Ascending aorta (tissue), 2 donors: Measurements from ENCODE around the gene AGAP3. TPM values are rescaled to one million over a fixed set of nuclear protein-coding genes. Genes with fewer than 3 reads are reported as not detected.
A peak's percentile ranks its signal among the peaks of the same experiment; 100 is the strongest.

ENCODE experiments used
- DNase-seq, 2 donors: peaks; one replicate each; pipeline ENCODE4 v3.0.0-alpha.2; 2019; ENCODE audit warnings: low spot score in 2 of 2
- H3K27ac ChIP-seq, 2 donors: fragments of 200-600 bp; sonication (generic); one replicate each; pipeline ENCODE4 v1.5.1; 2016 to 2017; ENCODE audit warnings: mild to moderate bottlenecking in 1 of 2
- H3K27me3 ChIP-seq: fragments of 200-600 bp; sonication (generic); one replicate; pipeline ENCODE4 v1.5.1; 2017
- H3K36me3 ChIP-seq, 2 donors: fragments of 200-600 bp; sonication (generic); one replicate each; pipeline ENCODE4 v1.5.1; 2016
- H3K4me1 ChIP-seq, 2 donors: fragments of 200-600 bp; sonication (generic); one replicate each; pipeline ENCODE4 v1.5.1; 2016 to 2017; ENCODE audit warnings: mild to moderate bottlenecking in 1 of 2
- H3K4me3 ChIP-seq, 2 donors: fragments of 200-600 bp; sonication (generic); one replicate each; pipeline ENCODE4 v1.5.1; 2016 to 2017; ENCODE audit warnings: mild to moderate bottlenecking in 1 of 2
- H3K9me3 ChIP-seq, 2 donors: fragments of 200-600 bp; sonication (generic); one replicate each; pipeline ENCODE4 v1.5.1; 2016
- CTCF ChIP-seq, 3 experiments: fragments of 200-600 bp in 2 of 3; fragments of 450-650 bp in 1 of 3; sonication (generic) in 2 of 3; IDR thresholded peaks; one replicate each; pipeline ENCODE4 v1.5.1; 2016 to 2019; ENCODE audit warnings: antibody characterized with exemption in 3 of 3, mild to moderate bottlenecking in 1 of 3, moderate library complexity in 1 of 3
- intact Hi-C: fragments of 100-400 bp; cut with DNase I; formaldehyde crosslinking; loops from one replicate; pipeline ENCODE4 v1.15.1; 2023
- total RNA-seq: library from RNA; depleted of rRNA; stranded (reverse); fragments of >200 nt; gene quantifications from one replicate; pipeline ENCODE4 v1.1.0, GENCODE V29; 2016

AGAP3 gene
- total RNA-seq, 1 donor from 2014 or later, result 82.6 TPM

- intact Hi-C loops, result loop anchor here (2.0 kb wide), 1 partner anchor 18 kb away; no protein-coding TSS in a partner anchor
- H3K27ac ChIP-seq, result no peak overlapping the region
These were observed 29.4 kb upstream of the AGAP3 start for GRCh38 chr7:151056666-151057505.

GRCh38 chr7:151057506-151057988, 28.7 kb upstream of the AGAP3 start, which contains the start of gene CDK5:
Gene CDK5, minus strand, starts transcription at chr7:151057897. Its CDS starts 49 bp downstream, at chr7:151057848.
- no peak for TF ChIP-seq CTCF (IDR thresholded peaks at IDR 0.05)

More at GRCh38 chr7:151056666-151057505, 29.4 kb upstream of the AGAP3 start:
- TF ChIP-seq CTCF (IDR thresholded peaks at IDR 0.05), result no peak
- Histone ChIP-seq H3K9me3 (no peaks in the 10 kb centered on the region), H3K4me1 (peaks cover 14 to 31% of the 10 kb centered on the region in 2 donors), H3K36me3 (no peaks in the 10 kb centered on the region), H3K27me3 (no peaks in the 10 kb centered on the region), H3K4me3 (peak overlapping the region; percentile 52 to 92)
- no peak for DNase-seq

GRCh38 chr7:151057989-151058780, 28.1 kb upstream of the AGAP3 start:
- intact Hi-C loops, result loop anchor here (1.0 to 2.0 kb wide), 2 partner anchors 19 to 30 kb away; partner anchors contain the start of gene ABCB8
- Histone ChIP-seq H3K4me3 (peak overlapping the region; percentile 92 to 95), H3K27me3 (no peaks in the 10 kb centered on the region)

More at GRCh38 chr7:151057506-151057988, 28.7 kb upstream of the AGAP3 start, which contains the start of gene CDK5:
- Histone ChIP-seq H3K36me3 (no peaks in the 10 kb centered on the region), H3K4me1 (peaks cover 21 to 38% of the 10 kb centered on the region in 2 donors), H3K4me3 (peak within 1 kb of the TSS; percentile 92 to 95), H3K27ac (peak within 1 kb of the TSS; percentile 85 to 95), H3K27me3 (no peaks in the 10 kb centered on the region), H3K9me3 (no peaks in the 10 kb centered on the region)
- intact Hi-C loops, result loop anchor here (2.0 kb wide), 1 partner anchor 19 kb away; no protein-coding TSS in a partner anchor
- no peak for DNase-seq

GRCh38 chr7:151058781-151059366, 27.4 kb upstream of the AGAP3 start:
- TF ChIP-seq CTCF (IDR thresholded peaks at IDR 0.05), result no peak
- Histone ChIP-seq H3K9me3 (no peaks in the 10 kb centered on the region), H3K27ac (peak overlapping the region; percentile 85 to 95), H3K4me3 (peak overlapping the region; percentile 92 to 95), H3K27me3 (no peaks in the 10 kb centered on the region), H3K4me1 (peaks cover 21 to 44% of the 10 kb centered on the region in 2 donors), H3K36me3 (no peaks in the 10 kb centered on the region)
- no peak for DNase-seq
- intact Hi-C loops, result loop anchor here (1.0 kb wide), 3 partner anchors 21 to 31 kb away; partner anchors contain the start of genes ABCB8 and FASTK

More at GRCh38 chr7:151057989-151058780, 28.1 kb upstream of the AGAP3 start:
- H3K4me1 ChIP-seq, result peaks cover 21 to 44% of the 10 kb centered on the region in 2 donors
- no peak for TF ChIP-seq CTCF (IDR thresholded peaks at IDR 0.05)
- H3K36me3 ChIP-seq, result no peaks in the 10 kb centered on the region
- peak overlapping the region; percentile 85 to 95 for H3K27ac ChIP-seq
- H3K9me3 ChIP-seq, result no peaks in the 10 kb centered on the region
- peak; percentile 98 to 100 for DNase-seq
